Heart left ventricle (tissue), 16 donors: ENCODE data around the gene PDE1A. TPM values are rescaled to one million over a fixed set of nuclear protein-coding genes. Genes with fewer than 3 reads are reported as not detected.

Source experiments
- ATAC-seq, 4 donors: fragments of 200-7000 bp; cut with Tn5 transposase; one replicate each; pipeline ENCODE4 v1.9.1; 2020 to 2022; ENCODE audit warnings: moderate library complexity in 4 of 4, mild to moderate bottlenecking in 3 of 4, moderate number of reproducible peaks in 1 of 4
- DNase-seq, 5 donors: peaks; one replicate each; pipeline ENCODE4 v3.0.0-alpha.2; 2020
- H3K27ac ChIP-seq, 12 donors: fragments of 200-600 bp; sonication (generic) in 4 of 12; one replicate each; pipeline versions ENCODE4 v1.5.0 to v1.8.0; 2016 to 2022; ENCODE audit warnings: mild to moderate bottlenecking in 2 of 12
- H3K27me3 ChIP-seq, 9 donors: fragments of 200-600 bp; sonication (generic) in 2 of 9; one replicate each; pipeline versions ENCODE4 v1.5.1 to v1.8.0; 2016 to 2022; ENCODE audit warnings: mild to moderate bottlenecking in 3 of 9
- H3K36me3 ChIP-seq, 9 donors: fragments of 200-600 bp; sonication (generic) in 2 of 9; one replicate each; pipeline versions ENCODE4 v1.5.0 to v1.8.0; 2018 to 2022; ENCODE audit warnings: mild to moderate bottlenecking in 2 of 9
- H3K4me1 ChIP-seq, 12 donors: fragments of 200-600 bp; sonication (generic) in 4 of 12; one replicate each; pipeline versions ENCODE4 v1.5.0 to v1.8.0; 2016 to 2022; ENCODE audit warnings: mild to moderate bottlenecking in 3 of 12
- H3K4me3 ChIP-seq, 12 donors: fragments of 200-600 bp; sonication (generic) in 4 of 12; one replicate each; pipeline versions ENCODE4 v1.5.0 to v1.8.0; 2017 to 2022; ENCODE audit warnings: mild to moderate bottlenecking in 9 of 12, moderate library complexity in 4 of 12
- H3K9me3 ChIP-seq, 12 donors: fragments of 200-600 bp; sonication (generic) in 4 of 12; one replicate each; pipeline versions ENCODE4 v1.5.0 to v1.8.0; 2016 to 2022; ENCODE audit warnings: mild to moderate bottlenecking in 1 of 12
- POLR2A ChIP-seq, 2 donors: fragments of 450-650 bp; IDR thresholded peaks; one replicate each; pipeline ENCODE4 v1.6.1; 2017; ENCODE audit warnings: antibody characterized with exemption in 2 of 2, mild to moderate bottlenecking in 2 of 2, moderate library complexity in 2 of 2
- WGBS, 4 donors: extraction: QIAGEN DNeasy Blood & Tissue Kit in 2 of 4; methylation state at CpG; one replicate each; pipeline versions ENCODE4 v1.1.5 to v1.1.7; 2013 to 2018; 5-methylcytosine and 5-hydroxymethylcytosine counted together
- intact Hi-C, 10 donors: fragments of 100-400 bp; cut with DNase I; formaldehyde crosslinking; loops; one replicate each; pipeline versions ENCODE4 v1.11.1 to v1.14.2; 2022
- polyA plus RNA-seq, 2 donors: library from polyadenylated mRNA; stranded (reverse); fragments of 200-250 nt; gene quantifications; one replicate each; pipeline ENCODE4 v1.2.3, GENCODE V29; 2013
- total RNA-seq, 9 donors: library from RNA; depleted of rRNA in 2 of 9; stranded (reverse); fragments of >200 nt in 2 of 9; fragmentation: NEBNext Ultra II Directional in 3 of 9; extraction: Animal tissue kit (Norgen Biotek cat#: 25700) in 3 of 9; gene quantifications; one replicate each; pipeline versions ENCODE4 v1.1.0 to v1.2.4, GENCODE V29; 2016 to 2023
- TF ChIP-seq, protein P1 (sequence below), 12 donors: fragments of 200-600 bp; sonication (generic) in 4 of 12; IDR thresholded peaks; one replicate each; pipeline versions ENCODE4 v1.5.0 to v1.8.0; 2018 to 2022; ENCODE audit warnings: antibody characterized with exemption in 12 of 12, mild to moderate bottlenecking in 5 of 12
- donor health status: ischemic (EF 13 %, LVEDD 7.1; RV severe dilation, severe dysfunction).
- donor health status: healthy with polysubstance abuse.
- donor health status: DM: no; HTN: yes; CAD: no.
- donor health status: DM: no; HTN: no; CAD: no.
- donor health status: ischemic (EF 25% LVEDD 6.9; RV normal size, moderate dysfunction).
- donor health status: ischemic (EF 25% LVEDD 5.7; RV mildly dilated, moderate dysfunction).
- donor health status: healthy.
- donor health status: DM: yes; HTN: yes; CAD: no.
- donor health status: ischemic (EF 35%, LVEDD 5.7; RV mildly dilated, moderate dysfunction).
- donor health status: nonischemic (EF 11% LVEDD 7.7; RV severe dilation, severe dysfunction).
- donor health status: DM: yes; HTN: yes; CAD: no.
- donor health status: PGD.
- donor health status: ischemic (EF 29% LVEDD 5.4; RV normal size, mild dysfunction).
- donor health status: nonischemic (EF 23%, LVEDD 6.1; RV moderate dilation, normal function).

PDE1A gene
- total and polyA plus RNA-seq, 11 donors, result 2.5 to 25.5 (median 5.5) TPM

GRCh38 chr2:182207049-182207746, 219.6 kb downstream of the PDE1A start:
- Histone ChIP-seq H3K4me1 (no peaks in the 10 kb centered on the region), H3K9me3 (no peaks in the 10 kb centered on the region), H3K27me3 (no peaks in the 10 kb centered on the region), H3K4me3 (no peak overlapping the region), H3K27ac (no peak overlapping the region), H3K36me3 (peaks cover 0 to 8% (median 0%) of the 10 kb centered on the region in 9 donors)
- DNase-seq, result no peak
- TF ChIP-seq, protein P1, sequence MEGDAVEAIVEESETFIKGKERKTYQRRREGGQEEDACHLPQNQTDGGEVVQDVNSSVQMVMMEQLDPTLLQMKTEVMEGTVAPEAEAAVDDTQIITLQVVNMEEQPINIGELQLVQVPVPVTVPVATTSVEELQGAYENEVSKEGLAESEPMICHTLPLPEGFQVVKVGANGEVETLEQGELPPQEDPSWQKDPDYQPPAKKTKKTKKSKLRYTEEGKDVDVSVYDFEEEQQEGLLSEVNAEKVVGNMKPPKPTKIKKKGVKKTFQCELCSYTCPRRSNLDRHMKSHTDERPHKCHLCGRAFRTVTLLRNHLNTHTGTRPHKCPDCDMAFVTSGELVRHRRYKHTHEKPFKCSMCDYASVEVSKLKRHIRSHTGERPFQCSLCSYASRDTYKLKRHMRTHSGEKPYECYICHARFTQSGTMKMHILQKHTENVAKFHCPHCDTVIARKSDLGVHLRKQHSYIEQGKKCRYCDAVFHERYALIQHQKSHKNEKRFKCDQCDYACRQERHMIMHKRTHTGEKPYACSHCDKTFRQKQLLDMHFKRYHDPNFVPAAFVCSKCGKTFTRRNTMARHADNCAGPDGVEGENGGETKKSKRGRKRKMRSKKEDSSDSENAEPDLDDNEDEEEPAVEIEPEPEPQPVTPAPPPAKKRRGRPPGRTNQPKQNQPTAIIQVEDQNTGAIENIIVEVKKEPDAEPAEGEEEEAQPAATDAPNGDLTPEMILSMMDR (IDR thresholded peaks at IDR 0.05), result no peak
- TF ChIP-seq POLR2A (IDR thresholded peaks at IDR 0.05), result no peak
- ATAC-seq, result no peak
- intact Hi-C loops, result no loop called here
- WGBS, 4 donors, result 90 to 94% (median 93%) methylated on average over 5 of the region's 5 CpGs

GRCh38 chr2:182197529-182197928, 229.3 kb downstream of the PDE1A start:
- DNase-seq (no peak), ATAC-seq (no peak)
- no peak overlapping the region for H3K4me3 ChIP-seq
- H3K27ac ChIP-seq, result no peak overlapping the region
- H3K4me1 ChIP-seq, result no peaks in the 10 kb centered on the region
- no peaks in the 10 kb centered on the region for H3K27me3 ChIP-seq
- H3K36me3 ChIP-seq, result peaks cover 0 to 17% (median 5%) of the 10 kb centered on the region in 9 donors
- TF ChIP-seq, protein P1 (IDR thresholded peaks at IDR 0.05), result no peak
- TF ChIP-seq POLR2A (IDR thresholded peaks at IDR 0.05), result no peak
- no peaks in the 10 kb centered on the region for H3K9me3 ChIP-seq
- intact Hi-C loops, result no loop called here

GRCh38 chr2:182193291-182193690, 233.5 kb downstream of the PDE1A start:
- Histone ChIP-seq H3K9me3 (no peaks in the 10 kb centered on the region), H3K27me3 (no peaks in the 10 kb centered on the region), H3K27ac (no peak overlapping the region), H3K36me3 (no peaks in the 10 kb centered on the region), H3K4me1 (no peaks in the 10 kb centered on the region), H3K4me3 (no peak overlapping the region)
- no peak for ATAC-seq
- 93 to 99% (median 95%) methylated on average over 5 of the region's 5 CpGs for WGBS, 4 donors
- intact Hi-C loops, result no loop called here
- TF ChIP-seq POLR2A (IDR thresholded peaks at IDR 0.05), result no peak
- TF ChIP-seq, protein P1 (IDR thresholded peaks at IDR 0.05), result no peak
- DNase-seq, result no peak

GRCh38 chr2:182191061-182191460, 235.8 kb downstream of the PDE1A start:
- Histone ChIP-seq H3K27ac (no peak overlapping the region), H3K9me3 (no peaks in the 10 kb centered on the region), H3K36me3 (no peaks in the 10 kb centered on the region), H3K4me1 (peaks cover 0 to 12% (median 4%) of the 10 kb centered on the region in 12 donors), H3K27me3 (no peaks in the 10 kb centered on the region), H3K4me3 (no peak overlapping the region)
- TF ChIP-seq POLR2A (IDR thresholded peaks at IDR 0.05), result no peak
- TF ChIP-seq, protein P1 (IDR thresholded peaks at IDR 0.05), result no peak
- intact Hi-C loops, result no loop called here
- no peak for ATAC-seq
- DNase-seq, result no peak
- WGBS, 4 donors, result 93 to 98% (median 95%) methylated on average over 2 of the region's 2 CpGs
